SK-N-SH treated with all-trans-retinoic acid at 6 μM for 48 hours (cell line): ENCODE measurements around the gene SLC18A3.

Experiments used
- ATAC-seq: fragments of 200-7000 bp; cut with Tn5 transposase; 3 replicates; pipeline ENCODE4 v1.9.1; 2020; ENCODE audit warnings: mild to moderate bottlenecking, moderate library complexity
- ARNTL ChIP-seq: fragments of 450-650 bp; formaldehyde crosslinking; IDR thresholded peaks from 2 replicates; pipeline ENCODE4 v1.5.0; 2020; ENCODE audit warnings: low read depth, mild to moderate bottlenecking, moderate library complexity, borderline replicate concordance
- BACH2 ChIP-seq: fragments of 250-450 bp; sonication (Bioruptor Pico); IDR thresholded peaks from 2 replicates; pipeline ENCODE4 v1.9.0; 2021; ENCODE audit warnings: mild to moderate bottlenecking, borderline replicate concordance
- CSDC2 ChIP-seq: fragments of 250-450 bp; sonication (Bioruptor Pico); IDR thresholded peaks from 2 replicates; pipeline ENCODE4 v1.5.0; 2020; ENCODE audit warnings: mild to moderate bottlenecking, moderate library complexity
- CSRNP3 ChIP-seq: fragments of 250-450 bp; sonication (Bioruptor Pico); IDR thresholded peaks from 2 replicates; pipeline ENCODE4 v1.5.1; 2021; ENCODE audit warnings: mild to moderate bottlenecking, moderate library complexity
- ESRRG ChIP-seq: fragments of 250-450 bp; sonication (Bioruptor Pico); IDR thresholded peaks from 2 replicates; pipeline ENCODE4 v1.6.1; 2021; ENCODE audit warnings: mild to moderate bottlenecking
- GLIS3 ChIP-seq: fragments of 250-450 bp; sonication (Bioruptor Pico); IDR thresholded peaks from 2 replicates; pipeline ENCODE4 v1.5.0; 2020; ENCODE audit warnings: mild to moderate bottlenecking, moderate library complexity
- OSR1 ChIP-seq: fragments of 250-450 bp; sonication (Bioruptor Pico); IDR thresholded peaks from 2 replicates; pipeline ENCODE4 v1.8.0; 2022; ENCODE audit warnings: moderate library complexity, mild to moderate bottlenecking, inconsistent platforms
- POU6F1 ChIP-seq: fragments of 250-450 bp; sonication (Bioruptor Pico); IDR thresholded peaks from 2 replicates; pipeline ENCODE4 v1.8.0; 2021; ENCODE audit warnings: low read depth, mild to moderate bottlenecking, moderate library complexity, borderline replicate concordance
- PPARA ChIP-seq: fragments of 250-450 bp; sonication (Bioruptor Pico); IDR thresholded peaks from 2 replicates; pipeline ENCODE4 v1.5.0; 2020; ENCODE audit warnings: mild to moderate bottlenecking, borderline replicate concordance
- SNAI2 ChIP-seq: fragments of 250-450 bp; sonication (Bioruptor Pico); IDR thresholded peaks from 2 replicates; pipeline ENCODE4 v1.5.0; 2020; ENCODE audit warnings: mild to moderate bottlenecking, moderate library complexity
- TCF4 ChIP-seq: fragments of 250-450 bp; sonication (Bioruptor Pico); IDR thresholded peaks from 2 replicates; pipeline ENCODE4 v1.8.0; 2021; ENCODE audit warnings: mild to moderate bottlenecking, moderate library complexity, borderline replicate concordance
- TOX ChIP-seq: fragments of 250-450 bp; sonication (Bioruptor Pico); IDR thresholded peaks from 2 replicates; pipeline ENCODE4 v1.8.0; 2021; ENCODE audit warnings: mild to moderate bottlenecking, moderate library complexity, borderline replicate concordance
- TSHZ2 ChIP-seq: fragments of 250-450 bp; sonication (Bioruptor Pico); IDR thresholded peaks from 2 replicates; pipeline ENCODE4 v1.5.0; 2020; ENCODE audit warnings: mild to moderate bottlenecking, moderate library complexity
- ZC3H10 ChIP-seq: fragments of 250-450 bp; sonication (Bioruptor Pico); IDR thresholded peaks from 2 replicates; pipeline ENCODE4 v1.5.1; 2021; ENCODE audit warnings: mild to moderate bottlenecking, moderate library complexity
- ZFP3 ChIP-seq: fragments of 250-450 bp; sonication (Bioruptor Pico); IDR thresholded peaks from 2 replicates; pipeline ENCODE4 v1.5.0; 2020; ENCODE audit warnings: mild to moderate bottlenecking, moderate library complexity
- ZFP30 ChIP-seq: fragments of 450-650 bp; formaldehyde crosslinking; IDR thresholded peaks from 2 replicates; pipeline ENCODE4 v1.5.0; 2022; ENCODE audit warnings: mild to moderate bottlenecking, moderate library complexity
- ZNF565 ChIP-seq: fragments of 450-650 bp; formaldehyde crosslinking; conservative IDR thresholded peaks from 2 replicates; pipeline ENCODE4 v1.5.0; 2020; ENCODE audit warnings: low read depth, mild to moderate bottlenecking, moderate library complexity
- TF ChIP-seq, protein P1 (sequence below): fragments of 250-450 bp; sonication (Bioruptor Pico); IDR thresholded peaks from 2 replicates; pipeline ENCODE4 v1.5.1; 2020; ENCODE audit warnings: low read depth, mild to moderate bottlenecking, moderate library complexity
- TF ChIP-seq, protein P2 (sequence below): fragments of 250-450 bp; sonication (Bioruptor Pico); IDR thresholded peaks from 2 replicates; pipeline ENCODE4 v1.8.0; 2020; ENCODE audit warnings: mild to moderate bottlenecking, moderate library complexity, borderline replicate concordance

SLC18A3 gene

GRCh38 chr10:49627644-49628247 is 17.6 kb downstream of the SLC18A3 start:
- no peak for ATAC-seq
- TF ChIP-seq OSR1 (CRISPR knock-in tag) = no peak
- TF ChIP-seq ESRRG (CRISPR knock-in tag) = no peak
- TF ChIP-seq BACH2 (CRISPR knock-in tag) = no peak
- TF ChIP-seq TOX (CRISPR knock-in tag) = no peak
- no peak for TF ChIP-seq CSRNP3 (CRISPR knock-in tag)
- no peak for TF ChIP-seq POU6F1 (CRISPR knock-in tag)
- TF ChIP-seq, protein P1, sequence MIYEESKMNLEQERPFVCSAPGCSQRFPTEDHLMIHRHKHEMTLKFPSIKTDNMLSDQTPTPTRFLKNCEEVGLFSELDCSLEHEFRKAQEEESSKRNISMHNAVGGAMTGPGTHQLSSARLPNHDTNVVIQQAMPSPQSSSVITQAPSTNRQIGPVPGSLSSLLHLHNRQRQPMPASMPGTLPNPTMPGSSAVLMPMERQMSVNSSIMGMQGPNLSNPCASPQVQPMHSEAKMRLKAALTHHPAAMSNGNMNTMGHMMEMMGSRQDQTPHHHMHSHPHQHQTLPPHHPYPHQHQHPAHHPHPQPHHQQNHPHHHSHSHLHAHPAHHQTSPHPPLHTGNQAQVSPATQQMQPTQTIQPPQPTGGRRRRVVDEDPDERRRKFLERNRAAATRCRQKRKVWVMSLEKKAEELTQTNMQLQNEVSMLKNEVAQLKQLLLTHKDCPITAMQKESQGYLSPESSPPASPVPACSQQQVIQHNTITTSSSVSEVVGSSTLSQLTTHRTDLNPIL = no peak
- no peak for TF ChIP-seq ZNF565 (CRISPR knock-in tag)
- no peak for TF ChIP-seq CSDC2 (CRISPR knock-in tag)
- no peak for TF ChIP-seq ZC3H10 (CRISPR knock-in tag)
- no peak for TF ChIP-seq ARNTL (CRISPR knock-in tag)
- TF ChIP-seq TCF4 (CRISPR knock-in tag) = no peak
- TF ChIP-seq SNAI2 (CRISPR knock-in tag) = no peak
- TF ChIP-seq, protein P2, sequence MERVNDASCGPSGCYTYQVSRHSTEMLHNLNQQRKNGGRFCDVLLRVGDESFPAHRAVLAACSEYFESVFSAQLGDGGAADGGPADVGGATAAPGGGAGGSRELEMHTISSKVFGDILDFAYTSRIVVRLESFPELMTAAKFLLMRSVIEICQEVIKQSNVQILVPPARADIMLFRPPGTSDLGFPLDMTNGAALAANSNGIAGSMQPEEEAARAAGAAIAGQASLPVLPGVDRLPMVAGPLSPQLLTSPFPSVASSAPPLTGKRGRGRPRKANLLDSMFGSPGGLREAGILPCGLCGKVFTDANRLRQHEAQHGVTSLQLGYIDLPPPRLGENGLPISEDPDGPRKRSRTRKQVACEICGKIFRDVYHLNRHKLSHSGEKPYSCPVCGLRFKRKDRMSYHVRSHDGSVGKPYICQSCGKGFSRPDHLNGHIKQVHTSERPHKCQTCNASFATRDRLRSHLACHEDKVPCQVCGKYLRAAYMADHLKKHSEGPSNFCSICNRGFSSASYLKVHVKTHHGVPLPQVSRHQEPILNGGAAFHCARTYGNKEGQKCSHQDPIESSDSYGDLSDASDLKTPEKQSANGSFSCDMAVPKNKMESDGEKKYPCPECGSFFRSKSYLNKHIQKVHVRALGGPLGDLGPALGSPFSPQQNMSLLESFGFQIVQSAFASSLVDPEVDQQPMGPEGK (CRISPR knock-in tag) = no peak
- no peak for TF ChIP-seq TSHZ2 (CRISPR knock-in tag)
- TF ChIP-seq ZFP3 (CRISPR knock-in tag) = no peak
- no peak for TF ChIP-seq PPARA (CRISPR knock-in tag)

DNA sequence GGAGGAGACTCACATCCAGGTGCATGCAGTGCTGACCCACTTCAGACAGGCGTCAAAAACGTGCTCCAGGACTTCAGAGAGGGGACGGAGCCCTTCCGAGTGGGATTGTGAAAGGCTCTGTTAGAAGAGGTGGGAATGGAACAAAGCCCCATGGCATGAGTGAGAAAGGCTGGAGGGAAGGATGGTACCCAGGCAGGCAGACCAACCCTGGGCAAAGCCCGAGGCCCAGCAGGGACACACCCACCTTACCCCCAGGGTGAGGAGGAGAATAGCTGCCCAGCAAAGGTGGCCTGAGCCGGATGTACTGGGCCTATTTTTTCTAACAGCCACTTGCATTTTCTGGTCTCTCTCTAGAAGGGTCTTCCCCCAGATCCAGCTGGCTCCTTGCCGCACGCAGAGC is 18.5 kb downstream of the SLC18A3 start:
- ATAC-seq = no peak
- TF ChIP-seq GLIS3 (CRISPR knock-in tag) (no peak), ARNTL (CRISPR knock-in tag) (no peak), OSR1 (CRISPR knock-in tag) (no peak), BACH2 (CRISPR knock-in tag) (no peak), PPARA (CRISPR knock-in tag) (no peak), CSDC2 (CRISPR knock-in tag) (no peak), ZFP30 (CRISPR knock-in tag) (no peak)
- TF ChIP-seq, protein P1 = no peak
